Testis (tissue), 3 donors: ENCODE measurements around the gene GPR137. TPM values are rescaled to one million over a fixed set of nuclear protein-coding genes. Genes with fewer than 3 reads are reported as not detected.

ENCODE experiments used
- DNase-seq: peaks from one replicate; pipeline ENCODE4 v3.0.0-alpha.2; 2019
- H3K27ac ChIP-seq, 2 donors: fragments of 200-600 bp; sonication (generic); one replicate each; pipeline ENCODE4 v1.5.1; 2019
- H3K27me3 ChIP-seq: fragments of 200-600 bp; sonication (generic); one replicate; pipeline ENCODE4 v1.5.1; 2019
- H3K36me3 ChIP-seq: fragments of 200-600 bp; sonication (generic); one replicate; pipeline ENCODE4 v1.5.1; 2017; ENCODE audit warnings: low read depth; ENCODE audit errors: missing control alignments
- H3K4me1 ChIP-seq: fragments of 200-600 bp; sonication (generic); one replicate; pipeline ENCODE4 v1.5.1; 2019
- H3K4me3 ChIP-seq, 2 donors: fragments of 200-600 bp; sonication (generic); one replicate each; pipeline ENCODE4 v1.5.1; 2017 to 2019
- H3K9me3 ChIP-seq: fragments of 200-600 bp; sonication (generic); one replicate; pipeline ENCODE4 v1.5.1; 2017
- CTCF ChIP-seq, 3 experiments: fragments of 450-650 bp in 2 of 3; fragments of 200-600 bp in 1 of 3; sonication (generic) in 1 of 3; IDR thresholded peaks; one replicate each; pipeline ENCODE4 v1.5.1; 2016 to 2019; ENCODE audit warnings: antibody characterized with exemption in 3 of 3, mild to moderate bottlenecking in 2 of 3, moderate library complexity in 1 of 3
- POLR2A ChIP-seq: fragments of 450-650 bp; IDR thresholded peaks from one replicate; pipeline ENCODE4 v1.6.1; 2017; ENCODE audit warnings: antibody characterized with exemption, mild to moderate bottlenecking, moderate library complexity
- WGBS, 2 donors: methylation state at CpG; one replicate each; pipeline ENCODE4 v1.1.5; 2018; 5-methylcytosine and 5-hydroxymethylcytosine counted together
- intact Hi-C: fragments of 100-400 bp; cut with DNase I; formaldehyde crosslinking; loops from one replicate; pipeline ENCODE4 v1.15.1; 2023; ENCODE audit warnings: low total_unique reads
- polyA plus RNA-seq: library from polyadenylated mRNA; stranded (reverse); fragments of 350-450 nt; fragmentation: Illumina TruSeq; extraction: RNeasy Lipid Tissue Mini Kit (QIAGEN cat#74804); gene quantifications from one replicate; pipeline ENCODE4 v1.2.3, GENCODE V29; 2014; ENCODE audit warnings: low read depth, low replicate concordance; ENCODE audit not compliant: insufficient read depth
- total RNA-seq, 2 donors: library from RNA; depleted of rRNA; stranded (reverse); fragments of >200 nt; gene quantifications; one replicate each; pipeline ENCODE4 v1.2.3, GENCODE V29; 2016

Gene GPR137
- total and polyA plus RNA-seq, 3 donors from 2014 or later: 204 to 390 (median 230) TPM

GRCh38 chr11:64275841-64276240, 9.8 kb upstream of the GPR137 start:
- no peaks in the 10 kb centered on the region for H3K27me3 ChIP-seq
- TF ChIP-seq CTCF (IDR thresholded peaks at IDR 0.05) (no peak), POLR2A (no peak)
- H3K4me1 ChIP-seq: peaks cover 13% of the 10 kb centered on the region
- H3K4me3 ChIP-seq: no peak overlapping the region
- no peak overlapping the region for H3K27ac ChIP-seq
- no peaks in the 10 kb centered on the region for H3K36me3 ChIP-seq
- no peaks in the 10 kb centered on the region for H3K9me3 ChIP-seq
- intact Hi-C loops: no loop called here
- no peak for DNase-seq
- WGBS, 2 donors: 82 to 88% methylated on average over 2 of the region's 2 CpGs

DNA sequence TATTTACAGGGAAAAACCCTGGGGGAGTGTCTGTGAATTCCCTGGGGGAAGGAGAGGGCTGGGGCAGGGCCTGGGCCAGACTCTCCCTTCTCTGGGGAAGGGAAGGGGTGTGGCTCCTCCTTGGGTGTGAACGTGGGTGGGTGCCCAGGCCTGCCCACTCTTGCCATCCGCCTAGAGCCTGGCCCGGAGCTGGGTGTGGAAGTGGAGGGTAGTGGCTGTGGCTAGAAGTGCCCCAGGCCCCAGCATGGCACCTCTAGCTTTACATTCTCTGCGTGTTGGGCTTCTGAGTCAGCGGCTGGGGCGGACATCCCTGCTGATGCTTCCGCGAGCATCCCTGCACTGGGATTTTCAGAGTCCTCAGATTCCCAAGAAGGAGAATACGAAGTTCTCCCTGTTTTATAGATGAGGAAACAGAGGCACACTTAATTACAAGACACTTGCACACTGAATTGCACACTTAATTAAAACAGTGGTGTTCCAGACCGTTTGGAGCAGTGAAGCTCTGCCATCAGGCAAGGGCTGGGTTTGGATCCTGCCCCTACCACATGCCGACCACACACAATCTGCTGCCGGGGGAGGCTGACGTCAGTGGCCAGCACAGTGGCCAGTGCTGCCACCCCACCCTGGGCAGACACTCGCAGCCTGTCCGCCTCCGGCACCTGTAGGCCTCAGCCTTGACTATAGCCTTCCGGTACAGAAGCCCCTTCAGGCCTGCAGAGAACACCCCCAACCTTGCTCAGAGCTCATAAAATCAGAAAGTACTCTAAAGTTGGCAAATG, 8.8 kb upstream of the GPR137 start:
- no peak overlapping the region for H3K27ac ChIP-seq
- H3K27me3 ChIP-seq: no peaks in the 10 kb centered on the region
- intact Hi-C loops: no loop called here
- no peak for DNase-seq
- 81 to 83% methylated on average over 15 to 17 of the region's 17 CpGs for WGBS, 2 donors
- H3K36me3 ChIP-seq: no peaks in the 10 kb centered on the region
- no peak overlapping the region for H3K4me3 ChIP-seq
- H3K9me3 ChIP-seq: no peaks in the 10 kb centered on the region
- peaks cover 7% of the 10 kb centered on the region for H3K4me1 ChIP-seq
- TF ChIP-seq CTCF (IDR thresholded peaks at IDR 0.05) (no peak), POLR2A (no peak)

DNA sequence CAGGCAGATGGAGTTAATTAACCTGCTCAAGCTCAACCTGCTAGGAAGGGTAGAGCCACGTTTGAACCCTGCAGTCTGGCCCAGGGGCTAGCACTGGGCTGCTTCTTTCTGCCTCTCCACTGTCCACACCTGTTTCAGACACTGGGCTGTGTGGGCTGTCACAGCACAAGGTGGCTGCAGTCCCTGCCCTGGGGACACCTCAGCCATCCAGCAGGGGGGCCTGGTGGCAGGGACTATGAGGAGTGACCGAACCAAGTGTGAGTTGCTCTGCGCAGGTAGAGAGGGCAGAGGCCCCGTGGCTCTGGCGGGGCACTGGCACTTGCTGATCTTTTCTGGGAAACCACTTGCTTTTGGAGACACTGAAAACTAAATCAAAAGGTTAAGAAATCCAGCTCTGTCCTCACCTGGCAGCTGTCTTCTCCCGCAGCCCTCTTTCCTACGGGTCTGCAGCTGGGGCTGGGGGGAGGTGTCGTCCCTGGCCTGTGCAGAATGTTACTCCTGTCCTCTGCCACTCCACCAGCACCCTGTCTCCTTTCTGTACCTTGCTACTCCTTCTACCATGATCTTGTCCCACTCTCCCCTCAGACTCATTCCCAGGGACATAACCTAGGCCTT, 7.0 kb upstream of the GPR137 start:
- Histone ChIP-seq H3K9me3 (no peaks in the 10 kb centered on the region), H3K36me3 (no peaks in the 10 kb centered on the region), H3K27ac (no peak overlapping the region), H3K4me1 (peaks cover 7% of the 10 kb centered on the region), H3K4me3 (no peak overlapping the region), H3K27me3 (no peaks in the 10 kb centered on the region)
- DNase-seq: no peak
- TF ChIP-seq POLR2A (no peak), CTCF (IDR thresholded peaks at IDR 0.05) (no peak)
- WGBS, 2 donors: 76 to 86% methylated on average over 4 to 8 of the region's 8 CpGs
- intact Hi-C loops: no loop called here

GRCh38 chr11:64281957-64282770, 3.5 kb upstream of the GPR137 start:
- Histone ChIP-seq H3K27ac (no peak overlapping the region), H3K4me3 (no peak overlapping the region), H3K9me3 (no peaks in the 10 kb centered on the region), H3K4me1 (peaks cover 23% of the 10 kb centered on the region), H3K36me3 (no peaks in the 10 kb centered on the region), H3K27me3 (no peaks in the 10 kb centered on the region)
- intact Hi-C loops: no loop called here
- TF ChIP-seq POLR2A (no peak), CTCF (IDR thresholded peaks at IDR 0.05) (no peak)
- no peak for DNase-seq
- 93 to 94% methylated on average over 22 of the region's 22 CpGs for WGBS, 2 donors
